ENCODE data around the gene GPR34.

GRCh38 chrX:41716767-41717473 is 28.1 kb downstream of the GPR34 start:
- TF ChIP-seq, protein P1, sequence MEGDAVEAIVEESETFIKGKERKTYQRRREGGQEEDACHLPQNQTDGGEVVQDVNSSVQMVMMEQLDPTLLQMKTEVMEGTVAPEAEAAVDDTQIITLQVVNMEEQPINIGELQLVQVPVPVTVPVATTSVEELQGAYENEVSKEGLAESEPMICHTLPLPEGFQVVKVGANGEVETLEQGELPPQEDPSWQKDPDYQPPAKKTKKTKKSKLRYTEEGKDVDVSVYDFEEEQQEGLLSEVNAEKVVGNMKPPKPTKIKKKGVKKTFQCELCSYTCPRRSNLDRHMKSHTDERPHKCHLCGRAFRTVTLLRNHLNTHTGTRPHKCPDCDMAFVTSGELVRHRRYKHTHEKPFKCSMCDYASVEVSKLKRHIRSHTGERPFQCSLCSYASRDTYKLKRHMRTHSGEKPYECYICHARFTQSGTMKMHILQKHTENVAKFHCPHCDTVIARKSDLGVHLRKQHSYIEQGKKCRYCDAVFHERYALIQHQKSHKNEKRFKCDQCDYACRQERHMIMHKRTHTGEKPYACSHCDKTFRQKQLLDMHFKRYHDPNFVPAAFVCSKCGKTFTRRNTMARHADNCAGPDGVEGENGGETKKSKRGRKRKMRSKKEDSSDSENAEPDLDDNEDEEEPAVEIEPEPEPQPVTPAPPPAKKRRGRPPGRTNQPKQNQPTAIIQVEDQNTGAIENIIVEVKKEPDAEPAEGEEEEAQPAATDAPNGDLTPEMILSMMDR (IDR thresholded peaks at IDR 0.05) = no peak
- no peak for TF ChIP-seq POLR2A (IDR thresholded peaks at IDR 0.05)

Data from heart left ventricle (tissue), 13 donors.